ENCODE measurements around the gene MTA2. TPM values are rescaled to one million over a fixed set of nuclear protein-coding genes. Genes with fewer than 3 reads are reported as not detected.

Gene MTA2
- total and polyA plus RNA-seq, 2 of the 8 experiments (the other 6 are each of a cell fraction or from before 2014, with no cell fraction given), result 25.7 to 114 TPM

GRCh38 chr11:62593434-62594044 lies 8.1 kb downstream of the MTA2 start:
- no peak overlapping the region for H2BK12ac ChIP-seq (ENCODE audit: low read depth, low read length)
- peaks cover 36 to 52% (median 38%) of the 10 kb centered on the region in 4 experiments for H3K36me3 ChIP-seq (ENCODE audit: control insufficient read depth in 2 of 4, insufficient read depth in 4 of 4, low read length in 3 of 4)
- H4K8ac ChIP-seq (ENCODE audit: extremely low read depth, insufficient read depth, low read length), result no peak overlapping the region
- CTCF ChIA-PET (ENCODE audit: partially characterized antibody), result interaction anchor here (0.6 to 7.2 kb wide), 31 partner anchors 7 to 201 kb away, joined by 3 to 97 read pairs (median 3); partner anchors contain the start of genes B3GAT3, EML3, GANAB and MTA2
- H3K27ac ChIP-seq (ENCODE audit: low read depth, low read length), result no peak overlapping the region
- peaks cover 4 to 5% of the 10 kb centered on the region in 2 experiments for H4K20me1 ChIP-seq (replicated peaks in 1 of 2; ENCODE audit: control insufficient read depth in 1 of 2, insufficient read depth in 2 of 2, low read length in 2 of 2)
- H3K56ac ChIP-seq (replicated peaks; ENCODE audit: insufficient read length, low read depth, low read length), result no peak overlapping the region
- H2AK5ac ChIP-seq (ENCODE audit: low read depth, low read length), result no peak overlapping the region
- POLR2A ChIA-PET (ENCODE audit: partially characterized antibody), result interaction anchor here (0.6 to 12.3 kb wide), 22 partner anchors 8 to 258 kb away, joined by 3 to 235 read pairs (median 8); partner anchors contain the start of genes B3GAT3, C11orf98, CSKMT and EEF1G
- no peaks in the 10 kb centered on the region for H3K79me1 ChIP-seq (ENCODE audit: low read depth, low read length)
- no peak overlapping the region for H3K4ac ChIP-seq (replicated peaks; ENCODE audit: insufficient read length, low read depth, low read length)
- H3K18ac ChIP-seq (ENCODE audit: extremely low read depth, low read length), result no peak overlapping the region
- H3K4me2 ChIP-seq (ENCODE audit: insufficient read depth in 1 of 2, low read depth in 2 of 2, low read length in 2 of 2), result no peak overlapping the region
- peaks cover 6% of the 10 kb centered on the region for H3K23me2 ChIP-seq (ENCODE audit: low read depth, low read length)
- no peaks in the 10 kb centered on the region for H3K27me3 ChIP-seq (replicated peaks in 1 of 4; ENCODE audit: control insufficient read depth in 3 of 4, extremely low read depth in 1 of 4, insufficient read depth in 3 of 4, low read length in 3 of 4)
- H3K9me3 ChIP-seq (ENCODE audit: insufficient read depth in 2 of 2, low read depth in 1 of 2, low read length in 1 of 2), result no peaks in the 10 kb centered on the region
- WGBS, 2 experiments (ENCODE audit: extremely low coverage in 1 of 2, insufficient coverage in 1 of 2, insufficient read length in 1 of 2, insufficient replicate concordance in 2 of 2, low coverage in 1 of 2, low lambda C conversion rate in 2 of 2, missing lambda C conversion rate in 1 of 2), result 72% methylated on average over 12 of the region's 13 CpGs; no CpG with 5 or more reads in 1 of the 2 experiments
- H3K4me3 ChIP-seq (ENCODE audit: extremely low read depth in 1 of 4, insufficient read depth in 2 of 4, low read depth in 3 of 4, low read length in 4 of 4), result no peak overlapping the region
- peaks cover 0 to 3% (median under 1%) of the 10 kb centered on the region in 4 experiments; a peak in 5 of 7 replicates for H3K4me1 ChIP-seq (replicated peaks in 1 of 4; ENCODE audit: control insufficient read depth in 3 of 4, insufficient read depth in 4 of 4, low read length in 3 of 4)
- H3K9ac ChIP-seq (replicated peaks in 1 of 4; ENCODE audit: extremely low read depth in 1 of 4, low read depth in 3 of 4, low read length in 3 of 4), result no peak overlapping the region
- no peak overlapping the region for H2BK15ac ChIP-seq (ENCODE audit: low read length)
- H3K14ac ChIP-seq (ENCODE audit: insufficient read length), result no peak overlapping the region
- no peak overlapping the region for H4K5ac ChIP-seq (ENCODE audit: insufficient read length, low read depth, low read length)
- no peak overlapping the region for H2BK120ac ChIP-seq (replicated peaks; ENCODE audit: low read depth, low read length)
- H2BK20ac ChIP-seq (ENCODE audit: low read length), result no peak overlapping the region
- H4K91ac ChIP-seq (replicated peaks; ENCODE audit: insufficient read length, low read length), result no peak overlapping the region
- H2AFZ ChIP-seq (ENCODE audit: low read length), result no peak overlapping the region
- no peak overlapping the region for H2BK5ac ChIP-seq (ENCODE audit: low read depth, low read length)
- H3K79me2 ChIP-seq (ENCODE audit: control insufficient read depth in 1 of 2, insufficient read depth in 2 of 2, low read length in 2 of 2), result peaks cover 0 to 22% of the 10 kb centered on the region in 2 experiments; a peak in 2 of 4 replicates
- no peak overlapping the region for H3K23ac ChIP-seq (ENCODE audit: insufficient read length)
- DNase-seq (ENCODE audit: low read depth in 1 of 2, low spot score in 2 of 2) (peak in 1 of 2 experiments; percentile 88), FAIRE-seq (no peak)
- TF ChIP-seq TBP (IDR thresholded peaks at IDR 0.05; ENCODE audit: low read depth, low read length), result no peak

Measured in H1 (cell line).